SK-N-MC (cell line): ENCODE data around the gene PAIP1.

ENCODE experiments used
- EZH2 ChIP-seq: fragments of 200-600 bp; sonication (generic); IDR thresholded peaks from one replicate; pipeline ENCODE4 v1.6.1; 2017; ENCODE audit warnings: antibody characterized with exemption
- POLR2AphosphoS5 ChIP-seq: IDR thresholded peaks from 2 replicates; pipeline ENCODE4 v1.6.1; 2012; ENCODE audit warnings: mild to moderate bottlenecking, low read depth, low read length, borderline replicate concordance

GRCh38 chr5:43482490-43483297 lies 74.2 kb downstream of the PAIP1 start:
- TF ChIP-seq POLR2AphosphoS5 (no peak), EZH2 (no peak)
